ENCODE measurements around the gene SYN1.

SYN1 gene

GRCh38 chrX:47595716-47596251 lies 23.9 kb downstream of the SYN1 start:
- peak; percentile 78 for DNase-seq (ENCODE audit: low read depth)

- no peak for DNase-seq (ENCODE audit: low read depth)
Observed at GRCh38 chrX:47593522-47593921, 26.1 kb downstream of the SYN1 start.

GRCh38 chrX:47590984-47591383 lies 28.7 kb downstream of the SYN1 start:
- no peak for DNase-seq (ENCODE audit: low read depth)

- DNase-seq (ENCODE audit: low read depth), result no peak
Observed at GRCh38 chrX:47587906-47588735, 31.5 kb downstream of the SYN1 start.

GRCh38 chrX:47587091-47587891 lies 32.4 kb downstream of the SYN1 start:
- DNase-seq (ENCODE audit: low read depth), result no peak

GRCh38 chrX:47586043-47586787 lies 33.4 kb downstream of the SYN1 start:
- DNase-seq (ENCODE audit: low read depth), result no peak

- no peak for DNase-seq (ENCODE audit: low read depth)
Observed at GRCh38 chrX:47585273-47585672, 34.4 kb downstream of the SYN1 start.

GRCh38 chrX:47584714-47585113 lies 34.9 kb downstream of the SYN1 start:
- no peak for DNase-seq (ENCODE audit: low read depth)

- DNase-seq (ENCODE audit: low read depth), result no peak
Observed at GRCh38 chrX:47583240-47583861, 36.3 kb downstream of the SYN1 start.

GRCh38 chrX:47581731-47582647 lies 37.7 kb downstream of the SYN1 start, which contains the start of gene TIMP1:
Gene TIMP1, plus strand, starts transcription at chrX:47582436. Its CDS starts 980 bp downstream, at chrX:47583416.
- DNase-seq (ENCODE audit: low read depth), result peak; percentile 90

GRCh38 chrX:47579537-47579936 lies 40.1 kb downstream of the SYN1 start:
- peak; percentile 47 for DNase-seq (ENCODE audit: low read depth)

GRCh38 chrX:47578692-47579091 lies 41.0 kb downstream of the SYN1 start:
- no peak for DNase-seq (ENCODE audit: low read depth)

GRCh38 chrX:47577901-47578300 lies 41.8 kb downstream of the SYN1 start:
- DNase-seq (ENCODE audit: low read depth), result no peak

GRCh38 chrX:47577424-47577823 lies 42.2 kb downstream of the SYN1 start:
- DNase-seq (ENCODE audit: low read depth), result no peak

GRCh38 chrX:47576021-47576898 lies 43.4 kb downstream of the SYN1 start:
- no peak for DNase-seq (ENCODE audit: low read depth)

- no peak for DNase-seq (ENCODE audit: low read depth)
Observed at GRCh38 chrX:47574547-47575301, 44.9 kb downstream of the SYN1 start.

- DNase-seq (ENCODE audit: low read depth), result no peak
Observed at GRCh38 chrX:47574076-47574546, 45.5 kb downstream of the SYN1 start.

GRCh38 chrX:47573341-47574075 lies 46.1 kb downstream of the SYN1 start:
- DNase-seq (ENCODE audit: low read depth), result no peak
